ENCODE data around the gene AKR1B1. TPM values are rescaled to one million over a fixed set of nuclear protein-coding genes. Genes with fewer than 3 reads are reported as not detected.

AKR1B1 gene
- total RNA-seq, 1 experiment from 2014 or later = 139 TPM

DNA sequence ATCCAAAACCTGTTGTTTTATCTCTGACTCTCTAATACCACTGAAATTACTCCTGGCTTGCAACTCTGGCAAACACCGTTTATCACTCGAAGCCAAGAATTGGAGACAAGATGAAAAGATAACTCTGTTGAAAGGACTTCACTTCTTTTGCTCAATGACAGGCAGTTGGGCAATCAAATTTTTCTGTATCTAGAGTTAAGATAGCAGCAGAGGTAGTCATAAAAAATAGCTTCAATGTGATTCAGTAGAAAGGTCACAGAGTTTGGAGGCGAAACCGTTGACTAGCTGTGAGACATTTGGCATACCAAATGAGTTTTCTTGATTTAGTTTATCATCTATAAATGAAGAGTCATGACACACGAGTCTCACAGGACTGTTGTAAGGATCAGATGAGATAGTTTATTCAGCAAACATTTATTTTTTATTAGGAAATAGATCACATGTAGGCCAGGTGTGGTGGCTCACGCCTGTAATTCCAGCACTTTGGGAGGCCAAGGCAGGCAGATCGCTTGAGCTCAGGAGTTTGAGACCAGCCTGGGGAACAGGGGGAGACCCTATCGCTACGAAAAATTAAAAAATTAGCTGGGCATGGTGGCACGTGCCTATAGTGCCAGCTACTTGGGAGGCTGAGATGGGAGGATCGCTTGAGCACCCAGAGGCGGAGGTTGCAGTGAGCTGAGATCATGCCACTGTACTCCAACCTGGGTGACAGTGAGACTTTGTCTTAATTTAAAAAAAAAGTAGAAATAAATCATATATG lies 23.6 kb downstream of the AKR1B1 start:
- DNase-seq = no peak
- no TSS peak for BruUV-seq (replicated peaks)
- TF ChIP-seq, protein P1, sequence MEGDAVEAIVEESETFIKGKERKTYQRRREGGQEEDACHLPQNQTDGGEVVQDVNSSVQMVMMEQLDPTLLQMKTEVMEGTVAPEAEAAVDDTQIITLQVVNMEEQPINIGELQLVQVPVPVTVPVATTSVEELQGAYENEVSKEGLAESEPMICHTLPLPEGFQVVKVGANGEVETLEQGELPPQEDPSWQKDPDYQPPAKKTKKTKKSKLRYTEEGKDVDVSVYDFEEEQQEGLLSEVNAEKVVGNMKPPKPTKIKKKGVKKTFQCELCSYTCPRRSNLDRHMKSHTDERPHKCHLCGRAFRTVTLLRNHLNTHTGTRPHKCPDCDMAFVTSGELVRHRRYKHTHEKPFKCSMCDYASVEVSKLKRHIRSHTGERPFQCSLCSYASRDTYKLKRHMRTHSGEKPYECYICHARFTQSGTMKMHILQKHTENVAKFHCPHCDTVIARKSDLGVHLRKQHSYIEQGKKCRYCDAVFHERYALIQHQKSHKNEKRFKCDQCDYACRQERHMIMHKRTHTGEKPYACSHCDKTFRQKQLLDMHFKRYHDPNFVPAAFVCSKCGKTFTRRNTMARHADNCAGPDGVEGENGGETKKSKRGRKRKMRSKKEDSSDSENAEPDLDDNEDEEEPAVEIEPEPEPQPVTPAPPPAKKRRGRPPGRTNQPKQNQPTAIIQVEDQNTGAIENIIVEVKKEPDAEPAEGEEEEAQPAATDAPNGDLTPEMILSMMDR (IDR thresholded peaks at IDR 0.05; ENCODE audit: unreplicated experiment) = no peak
- CTCF ChIA-PET = interaction anchor here (0.6 kb wide), 1 partner anchor 1792 kb away, joined by 3 read pairs; no protein-coding TSS in a partner anchor
- H3K27me3 Mint-ChIP-seq (ENCODE audit: unreplicated experiment) = no peaks in the 10 kb centered on the region
- peaks cover 2% of the 10 kb centered on the region for H3K9me3 Mint-ChIP-seq (ENCODE audit: low read depth, unreplicated experiment)
- peaks cover 6% of the 10 kb centered on the region for H3K36me3 Mint-ChIP-seq (ENCODE audit: insufficient read depth, unreplicated experiment)
- H3K4me3 Mint-ChIP-seq (ENCODE audit: low read depth, unreplicated experiment) = no peak overlapping the region
- H3K27ac Mint-ChIP-seq (ENCODE audit: unreplicated experiment) = no peak overlapping the region
- intact Hi-C loops (cut with micrococcal nuclease; ENCODE audit: unreplicated experiment) = loop anchor here (10.0 kb wide), 1 partner anchor 509 kb away; no protein-coding TSS in a partner anchor
- H3K4me1 Mint-ChIP-seq (ENCODE audit: low read depth, unreplicated experiment) = peaks cover 12% of the 10 kb centered on the region

DNA sequence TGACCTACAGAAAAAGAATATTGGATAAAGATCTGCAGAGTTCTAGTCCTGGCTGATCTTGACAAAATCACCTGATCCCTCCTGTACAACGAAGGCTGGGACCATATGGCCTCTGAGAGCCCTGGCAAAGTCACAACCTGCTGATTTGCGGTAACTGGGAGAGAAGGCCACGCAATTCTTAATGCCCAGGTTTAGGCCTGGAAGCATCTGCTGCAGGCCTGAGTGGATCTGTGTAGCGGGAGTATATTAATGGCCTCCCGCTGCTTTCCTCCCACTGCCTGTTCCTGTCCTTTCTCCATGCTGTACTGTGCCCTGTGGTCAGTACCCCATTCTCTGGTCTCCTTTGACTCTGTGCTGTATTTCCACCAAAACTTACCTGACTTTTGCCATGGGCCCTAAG lies 24.2 kb downstream of the AKR1B1 start:
- Mint-ChIP-seq H3K27me3 (ENCODE audit: unreplicated experiment) (no peaks in the 10 kb centered on the region), H3K36me3 (ENCODE audit: insufficient read depth, unreplicated experiment) (peaks cover 6% of the 10 kb centered on the region), H3K9me3 (ENCODE audit: low read depth, unreplicated experiment) (peaks cover 2% of the 10 kb centered on the region), H3K4me3 (ENCODE audit: low read depth, unreplicated experiment) (no peak overlapping the region), H3K27ac (ENCODE audit: unreplicated experiment) (no peak overlapping the region), H3K4me1 (ENCODE audit: low read depth, unreplicated experiment) (peaks cover 12% of the 10 kb centered on the region)
- intact Hi-C loops (cut with micrococcal nuclease; ENCODE audit: unreplicated experiment) = loop anchor here (10.0 kb wide), 1 partner anchor 510 kb away; no protein-coding TSS in a partner anchor
- DNase-seq = no peak
- TF ChIP-seq, protein P1 (IDR thresholded peaks at IDR 0.05; ENCODE audit: unreplicated experiment) = no peak
- no TSS peak for BruUV-seq (replicated peaks)
- CTCF ChIA-PET = interaction anchor here (0.6 kb wide), 1 partner anchor 1793 kb away, joined by 3 read pairs; no protein-coding TSS in a partner anchor

DNA sequence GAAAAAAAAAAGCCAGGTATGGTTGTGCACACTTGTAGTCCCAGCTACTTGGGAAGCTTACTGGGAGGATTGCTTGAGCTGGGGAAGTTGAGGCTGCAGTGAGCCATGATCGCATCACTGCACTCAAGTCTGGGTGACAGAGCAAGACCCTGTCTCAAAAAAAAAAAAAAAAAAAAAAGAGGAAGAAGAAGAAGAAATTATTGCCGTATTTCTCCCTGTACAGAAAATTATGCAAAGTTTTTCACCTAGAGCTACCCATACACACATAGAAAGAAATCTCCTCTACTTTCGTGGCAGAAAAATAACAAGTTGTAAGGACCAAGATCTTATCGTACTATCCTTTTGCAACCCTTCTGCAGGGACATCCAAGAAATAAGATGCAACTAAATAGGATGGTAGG lies 25.5 kb downstream of the AKR1B1 start:
- BruUV-seq (replicated peaks) = no TSS peak
- peaks cover 6% of the 10 kb centered on the region for H3K36me3 Mint-ChIP-seq (ENCODE audit: insufficient read depth, unreplicated experiment)
- no peak for DNase-seq
- no peaks in the 10 kb centered on the region for H3K9me3 Mint-ChIP-seq (ENCODE audit: low read depth, unreplicated experiment)
- no peak overlapping the region for H3K4me3 Mint-ChIP-seq (ENCODE audit: low read depth, unreplicated experiment)
- intact Hi-C loops (cut with micrococcal nuclease; ENCODE audit: unreplicated experiment) = loop anchor here (10.0 kb wide), 1 partner anchor 511 kb away; no protein-coding TSS in a partner anchor
- peaks cover 12% of the 10 kb centered on the region for H3K4me1 Mint-ChIP-seq (ENCODE audit: low read depth, unreplicated experiment)
- CTCF ChIA-PET = interaction anchor here (0.6 to 2.3 kb wide), 13 partner anchors 10 to 173 kb away, joined by 3 to 62 read pairs (median 7); partner anchors contain the start of genes AKR1B1 and AKR1B15
- H3K27ac Mint-ChIP-seq (ENCODE audit: unreplicated experiment) = no peak overlapping the region
- H3K27me3 Mint-ChIP-seq (ENCODE audit: unreplicated experiment) = no peaks in the 10 kb centered on the region
- TF ChIP-seq, protein P1 (IDR thresholded peaks at IDR 0.05; ENCODE audit: unreplicated experiment) = no peak

DNA sequence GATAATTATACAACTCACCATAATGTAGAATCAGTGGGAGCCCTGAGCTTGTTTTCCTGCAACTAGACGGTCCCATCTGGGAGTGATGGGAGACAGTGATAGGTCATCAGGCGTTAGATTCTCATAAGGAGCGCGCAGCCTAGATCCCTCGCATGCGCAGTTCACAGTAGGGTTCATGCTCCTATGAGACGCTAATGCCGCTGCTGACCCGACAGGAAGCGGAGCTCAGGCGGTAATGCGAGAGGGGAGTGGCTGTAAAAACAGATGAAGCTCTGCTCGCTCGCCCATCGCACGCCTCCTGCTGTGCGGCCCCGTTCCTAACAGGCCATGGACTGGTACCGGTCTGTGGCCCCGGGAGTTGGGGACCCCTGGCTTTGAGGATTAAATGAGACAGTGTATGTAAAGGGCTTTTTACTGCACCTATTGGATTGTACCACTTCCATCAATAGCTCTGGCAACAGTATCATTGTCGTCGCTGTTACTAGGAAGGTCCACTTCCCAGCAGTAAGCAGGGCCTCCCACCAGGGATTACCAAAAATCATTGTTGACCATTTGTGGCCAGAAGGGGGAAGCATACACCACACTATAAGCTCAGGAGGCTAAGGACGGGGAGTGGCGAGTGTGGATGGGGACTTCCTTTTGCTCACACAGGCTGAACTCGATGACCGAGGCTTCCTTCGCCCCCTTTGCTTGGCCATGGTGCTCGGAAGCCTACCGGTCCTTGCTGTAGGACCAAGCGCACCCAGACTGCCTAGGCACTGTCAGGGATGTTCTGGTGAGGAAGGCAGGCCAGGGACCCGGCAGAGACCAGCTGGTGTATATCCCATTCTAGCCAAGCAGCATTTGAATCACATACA lies 26.4 kb downstream of the AKR1B1 start:
- Mint-ChIP-seq H3K27me3 (ENCODE audit: unreplicated experiment) (no peaks in the 10 kb centered on the region), H3K27ac (ENCODE audit: unreplicated experiment) (peak overlapping the region; percentile 43), H3K9me3 (ENCODE audit: low read depth, unreplicated experiment) (no peaks in the 10 kb centered on the region), H3K4me1 (ENCODE audit: low read depth, unreplicated experiment) (peaks cover 12% of the 10 kb centered on the region), H3K4me3 (ENCODE audit: low read depth, unreplicated experiment) (peak overlapping the region; percentile 72), H3K36me3 (ENCODE audit: insufficient read depth, unreplicated experiment) (peaks cover 6% of the 10 kb centered on the region)
- CTCF ChIA-PET = interaction anchor here (0.5 to 2.3 kb wide), 28 partner anchors 11 to 360 kb away, joined by 3 to 62 read pairs (median 6); partner anchors contain the start of genes AKR1B1, AKR1B10, AKR1B15 and SLC35B4
- BruUV-seq (replicated peaks) = no TSS peak
- intact Hi-C loops (cut with micrococcal nuclease; ENCODE audit: unreplicated experiment) = loop anchor here (1.0 to 10.0 kb wide), 3 partner anchors 81 to 512 kb away; no protein-coding TSS in a partner anchor
- TF ChIP-seq, protein P1 (IDR thresholded peaks at IDR 0.05; ENCODE audit: unreplicated experiment) = peak; percentile 86
- peak; percentile 84 for DNase-seq

Measured in Calu3 (cell line).